MCF 10A (cell line): ENCODE results near the gene TAF1D. TPM values are rescaled to one million over a fixed set of nuclear protein-coding genes. Genes with fewer than 3 reads are reported as not detected.
"Not testable (repeated sequence)": the region's sequence is repeated elsewhere in the genome, so short reads cannot be mapped to it uniquely, and the experiment has no call there.

ENCODE experiments used
- BruUV-seq: library from RNA; stranded (reverse); fragments of 400-500 nt; replicated peaks from 2 replicates; lab custom pipeline; 2021; lab: Mats Ljungman, UMichigan
- CTCF ChIA-PET: fragments of 300-600 bp; sonication (Branson Sonifier 250); formaldehyde crosslinking; extraction: SDS; loops from one replicate; lab custom pipeline; 2021; ENCODE audit warnings: antibody characterized with exemption, inconsistent platforms; lab: Yijun Ruan, JAX
- POLR2A ChIA-PET: fragments of 300-600, 350-650 bp; sonication (Branson Sonifier 250); formaldehyde crosslinking; extraction: SDS; loops from one replicate; lab custom pipeline; 2020; ENCODE audit warnings: antibody characterized with exemption, inconsistent platforms; lab: Yijun Ruan, JAX
- DNase-seq: peaks from one replicate; pipeline ENCODE4 v3.0.0-alpha.2; 2018; ENCODE audit not compliant: unreplicated experiment
- H3K27ac Mint-ChIP-seq: one replicate; pipeline ENCODE4 v1.8.0; 2022; ENCODE audit warnings: mild to moderate bottlenecking, low read depth, mixed read lengths; ENCODE audit not compliant: unreplicated experiment
- H3K27me3 Mint-ChIP-seq: one replicate; pipeline ENCODE4 v1.8.0; 2022; ENCODE audit warnings: mixed read lengths; ENCODE audit not compliant: insufficient read depth, unreplicated experiment
- H3K36me3 Mint-ChIP-seq: one replicate; pipeline ENCODE4 v1.8.0; 2022; ENCODE audit warnings: mild to moderate bottlenecking, moderate library complexity, mixed read lengths; ENCODE audit not compliant: insufficient read depth, unreplicated experiment
- H3K4me1 Mint-ChIP-seq: one replicate; pipeline ENCODE4 v1.8.0; 2022; ENCODE audit warnings: mixed read lengths; ENCODE audit not compliant: insufficient read depth, unreplicated experiment
- H3K4me3 Mint-ChIP-seq: one replicate; pipeline ENCODE4 v1.8.0; 2022; ENCODE audit warnings: mild to moderate bottlenecking, moderate library complexity, mixed read lengths; ENCODE audit not compliant: unreplicated experiment
- H3K9me3 Mint-ChIP-seq: one replicate; pipeline ENCODE4 v1.8.0; 2022; ENCODE audit warnings: mixed read lengths; ENCODE audit not compliant: unreplicated experiment
- CTCF ChIP-seq: fragments of 200-600 bp; IDR thresholded peaks from one replicate; pipeline ENCODE4 v1.8.0; 2022; ENCODE audit warnings: antibody characterized with exemption, mild to moderate bottlenecking; ENCODE audit not compliant: unreplicated experiment
- intact Hi-C: fragments of 100-400 bp; cut with micrococcal nuclease; formaldehyde crosslinking; loops from 2 replicates; pipeline ENCODE4 v1.14.1; 2022
- total RNA-seq: library from RNA; stranded (reverse); gene quantifications from 2 replicates; pipeline ENCODE4 v1.2.3, GENCODE V29; 2022

The TAF1D gene
- total RNA-seq, 1 experiment from 2014 or later: 212 TPM

- CTCF ChIA-PET: interaction anchor here (0.5 to 1.0 kb wide), 4 partner anchors 17 to 374 kb away, joined by 3 read pairs; partner anchors contain the start of gene MED17
- POLR2A ChIA-PET: interaction anchor here (0.6 to 0.8 kb wide), 2 partner anchors 9 to 421 kb away, joined by 4 to 5 read pairs; partner anchors contain the start of genes C11orf54 and TAF1D
Observed at GRCh38 chr11:93751001-93751400, 9.7 kb upstream of the TAF1D start.

GRCh38 chr11:93747122-93747521, 5.8 kb upstream of the TAF1D start:
- H3K4me3 Mint-ChIP-seq: no peak overlapping the region
- H3K4me1 Mint-ChIP-seq: peaks cover 7% of the 10 kb centered on the region
- no TSS peak for BruUV-seq
- POLR2A ChIA-PET: interaction anchor here (0.9 kb wide), 2 partner anchors 9 to 37 kb away, joined by 3 to 4 read pairs; partner anchors contain the start of gene MED17
- no peak overlapping the region for H3K27ac Mint-ChIP-seq
- DNase-seq: no peak
- intact Hi-C loops: no loop called here
- H3K36me3 Mint-ChIP-seq: peaks cover 18% of the 10 kb centered on the region
- no peaks in the 10 kb centered on the region for H3K9me3 Mint-ChIP-seq
- TF ChIP-seq CTCF: no peak
- H3K27me3 Mint-ChIP-seq: no peaks in the 10 kb centered on the region
- CTCF ChIA-PET: no interaction called here

More at GRCh38 chr11:93751001-93751400, 9.7 kb upstream of the TAF1D start:
- Mint-ChIP-seq H3K4me3 (no peak overlapping the region), H3K27me3 (no peaks in the 10 kb centered on the region), H3K9me3 (no peaks in the 10 kb centered on the region), H3K36me3 (peaks cover 20% of the 10 kb centered on the region), H3K4me1 (no peaks in the 10 kb centered on the region), H3K27ac (no peak overlapping the region)
- TF ChIP-seq CTCF: no peak
- no peak for DNase-seq
- BruUV-seq: no TSS peak
- intact Hi-C loops: no loop called here

DNA sequence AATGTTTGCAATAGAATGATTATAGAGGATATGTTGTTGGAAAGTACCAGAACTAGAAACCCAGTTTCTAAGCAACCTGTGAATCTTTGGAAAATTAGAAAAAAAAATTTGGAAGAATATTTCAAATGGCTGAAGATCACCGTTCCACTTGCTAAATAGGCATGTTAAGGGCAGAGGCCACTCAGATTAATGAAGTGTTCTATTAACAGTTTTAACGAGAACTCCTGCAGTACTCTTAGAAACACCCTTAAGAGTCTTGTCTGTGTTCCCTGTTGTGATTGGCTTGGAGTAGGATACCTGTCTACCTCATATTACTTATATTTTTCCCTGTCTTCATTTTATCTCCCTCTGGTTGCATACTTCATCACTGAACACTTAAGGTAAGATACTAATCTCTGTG, 4.8 kb upstream of the TAF1D start:
- H3K4me1 Mint-ChIP-seq: peaks cover 7% of the 10 kb centered on the region
- intact Hi-C loops: no loop called here
- peaks cover 28% of the 10 kb centered on the region for H3K36me3 Mint-ChIP-seq
- TF ChIP-seq CTCF: no peak
- BruUV-seq: no TSS peak
- no peak overlapping the region for H3K27ac Mint-ChIP-seq
- POLR2A ChIA-PET: no interaction called here
- H3K4me3 Mint-ChIP-seq: no peak overlapping the region
- H3K9me3 Mint-ChIP-seq: no peaks in the 10 kb centered on the region
- DNase-seq: no peak
- H3K27me3 Mint-ChIP-seq: no peaks in the 10 kb centered on the region
- CTCF ChIA-PET: no interaction called here

DNA sequence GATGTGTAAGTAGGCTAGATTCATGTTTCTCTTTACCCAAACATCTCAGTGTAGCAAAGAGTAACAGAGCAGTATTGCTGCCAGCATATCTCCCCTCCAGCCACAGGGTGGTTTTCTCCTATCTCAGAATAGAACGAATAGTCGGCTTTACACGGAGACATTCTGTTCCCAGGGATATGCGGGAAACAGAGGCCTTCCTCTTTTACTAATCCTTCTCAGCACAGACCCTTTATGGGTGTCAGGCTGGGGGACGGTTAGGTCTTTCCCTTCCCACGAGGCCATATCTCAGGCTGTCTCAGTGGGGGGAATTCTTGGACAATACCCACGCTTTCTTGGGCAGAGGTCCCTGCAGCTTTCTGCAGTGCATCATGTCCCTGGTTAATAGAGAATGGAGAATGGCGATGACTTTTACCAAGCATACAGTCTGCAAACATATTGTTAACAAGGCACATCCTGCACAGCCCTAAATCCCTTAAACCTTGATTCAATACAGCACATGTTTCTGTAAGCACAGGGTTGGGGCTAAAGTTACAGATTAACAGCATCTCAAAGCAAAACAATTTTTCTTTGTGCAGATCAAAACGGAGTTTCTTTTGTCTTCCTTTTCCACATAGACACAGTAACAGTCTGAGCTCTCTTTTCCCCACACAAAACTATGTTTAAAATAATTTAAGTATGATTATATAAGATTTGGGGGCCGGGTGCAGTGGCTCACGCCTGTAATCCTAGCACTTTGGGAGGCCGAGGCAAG, 3.9 kb upstream of the TAF1D start:
- POLR2A ChIA-PET, intact Hi-C loops, BruUV-seq, H3K4me1 Mint-ChIP-seq, H3K27ac Mint-ChIP-seq, CTCF ChIA-PET, H3K27me3 Mint-ChIP-seq, H3K4me3 Mint-ChIP-seq, H3K9me3 Mint-ChIP-seq, DNase-seq: not testable (repeated sequence)
- peaks cover 37% of the 10 kb centered on the region for H3K36me3 Mint-ChIP-seq
